Activated CD4-positive, alpha-beta T cell treated with anti-CD3 and anti-CD28 coated beads, Interleukin-2, amount 50 U/mL, for 48 hours (primary cell): ENCODE data around the gene DLX3.

Experiments used
- DNase-seq, 2 experiments: peaks; one replicate each; pipeline ENCODE4 v3.0.0-alpha.2; 2020

The DLX3 gene

GRCh38 chr17:49990921-49991320 lies 4.1 kb downstream of the DLX3 start:
- DNase-seq = no peak

DNA sequence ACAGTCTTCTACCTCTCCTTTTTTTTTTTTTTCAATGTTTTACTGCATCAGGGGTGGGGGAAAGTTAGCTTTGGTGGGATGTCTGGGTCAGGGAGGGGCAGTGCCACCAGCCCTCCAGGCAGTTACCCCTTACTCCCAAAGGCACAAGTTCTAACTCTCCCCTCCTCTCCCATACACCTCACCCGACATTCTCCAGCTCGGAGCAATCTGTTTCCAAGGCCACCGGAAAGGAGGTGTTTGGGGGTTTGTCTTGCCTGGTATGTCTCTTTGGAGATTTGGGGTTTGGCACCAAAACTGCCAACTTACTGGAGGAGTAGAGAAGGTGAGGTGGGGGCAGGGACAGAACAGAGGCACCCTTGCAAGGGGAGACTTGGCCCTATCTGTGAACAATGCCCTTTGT lies 4.7 kb downstream of the DLX3 start:
- DNase-seq = no peak

GRCh38 chr17:49989518-49989880 lies 5.5 kb downstream of the DLX3 start:
- no peak for DNase-seq

DNA sequence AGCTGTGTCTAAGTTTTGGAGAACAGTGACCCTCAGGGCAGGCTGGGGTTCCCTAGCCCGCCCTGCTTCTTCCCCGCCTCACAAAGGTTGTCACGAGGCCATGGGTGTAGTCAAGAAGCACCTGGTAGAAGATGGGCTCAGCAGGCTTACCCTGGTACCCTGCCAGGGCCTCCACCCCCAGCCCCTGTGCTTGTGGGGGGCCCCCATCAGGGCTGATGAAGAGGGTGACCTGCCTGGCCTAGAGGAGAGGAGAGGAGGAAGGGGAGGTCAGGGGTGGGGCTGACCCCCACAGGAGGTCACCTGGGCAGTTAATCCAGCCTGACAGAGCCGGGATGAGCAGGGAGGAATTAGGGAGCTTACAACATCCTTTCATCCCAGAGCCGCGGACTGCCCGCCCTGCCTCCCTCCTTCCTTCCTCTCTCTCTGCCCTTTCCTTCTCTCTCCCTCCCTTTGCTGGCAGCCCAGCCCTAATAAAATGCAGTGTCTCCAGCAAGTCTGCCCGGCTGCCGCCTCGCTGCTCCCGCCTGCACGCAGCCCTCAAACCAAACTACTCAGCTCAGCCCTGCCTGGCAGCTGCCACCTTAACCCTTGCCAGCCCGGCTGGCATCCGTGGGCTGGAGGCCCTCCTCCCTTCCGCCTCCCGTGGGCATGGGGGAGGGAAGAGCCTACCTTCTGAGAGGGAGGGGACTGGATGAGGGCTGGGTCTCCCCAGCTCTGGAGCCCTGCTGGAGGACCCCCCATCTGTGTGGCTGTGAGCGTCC lies 7.2 kb downstream of the DLX3 start:
- DNase-seq = no peak

- DNase-seq = no peak
Observed at GRCh38 chr17:49987290-49987585, 7.8 kb downstream of the DLX3 start.

GRCh38 chr17:49986396-49987289 lies 8.4 kb downstream of the DLX3 start:
- no peak for DNase-seq

DNA sequence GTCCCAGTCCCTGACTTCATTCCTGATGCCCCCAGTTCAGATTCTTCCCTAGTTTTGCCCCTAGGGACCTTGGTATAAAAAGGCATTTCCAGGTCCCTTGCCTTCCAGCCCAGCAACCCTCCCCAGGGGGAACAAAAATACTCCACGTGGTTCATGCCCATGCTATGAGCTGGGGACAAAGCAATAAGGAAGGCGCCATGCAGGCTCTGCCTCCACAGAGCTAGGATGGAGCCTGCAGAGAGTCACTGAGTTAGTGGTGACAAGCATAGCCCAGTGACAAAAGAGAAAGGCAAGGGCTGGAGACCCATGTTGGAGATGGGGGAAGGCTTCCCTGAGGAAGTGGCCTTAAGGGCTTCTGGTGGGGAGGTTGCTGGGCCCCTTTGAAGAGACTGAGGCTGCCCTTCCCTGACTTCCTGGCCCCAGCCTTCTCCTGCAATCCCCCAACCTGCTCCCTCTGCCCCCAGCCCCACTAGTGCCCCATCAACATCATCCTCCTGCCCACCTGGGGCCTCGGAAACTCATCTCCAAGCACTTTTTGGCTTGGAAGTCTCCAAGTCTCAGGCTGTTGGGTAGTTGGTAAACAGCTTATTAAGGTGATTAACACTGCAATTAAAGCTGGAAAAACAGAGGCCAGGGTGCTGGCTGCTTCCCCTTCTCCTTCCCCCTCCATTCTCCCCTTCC lies 9.6 kb downstream of the DLX3 start:
- DNase-seq = no peak

GRCh38 chr17:49984776-49985175 lies 10.2 kb downstream of the DLX3 start:
- no peak for DNase-seq

DNA sequence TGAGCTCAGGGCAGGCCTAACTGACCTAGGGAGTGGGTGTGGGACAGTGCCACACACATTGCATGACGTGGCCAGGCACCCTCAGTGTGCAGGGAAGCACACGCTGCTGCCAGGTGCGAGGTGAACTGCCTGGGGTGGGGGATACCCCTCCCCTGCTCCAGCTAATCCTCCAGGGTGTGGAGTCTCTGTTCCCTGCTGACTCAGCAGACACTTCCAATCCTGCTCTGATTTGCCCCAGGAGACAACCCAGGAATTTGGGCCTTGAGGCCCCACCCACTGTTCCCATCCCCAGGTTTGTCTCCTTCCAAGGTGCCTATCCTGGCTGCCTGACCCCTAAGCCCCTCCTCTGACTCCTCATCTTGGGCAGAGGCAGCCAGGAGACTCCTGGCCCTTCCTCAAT lies 10.7 kb downstream of the DLX3 start:
- no peak for DNase-seq

GRCh38 chr17:49980703-49981197 lies 14.3 kb downstream of the DLX3 start:
- DNase-seq = no peak

GRCh38 chr17:49979748-49980479 lies 15.1 kb downstream of the DLX3 start:
- no peak for DNase-seq

DNA sequence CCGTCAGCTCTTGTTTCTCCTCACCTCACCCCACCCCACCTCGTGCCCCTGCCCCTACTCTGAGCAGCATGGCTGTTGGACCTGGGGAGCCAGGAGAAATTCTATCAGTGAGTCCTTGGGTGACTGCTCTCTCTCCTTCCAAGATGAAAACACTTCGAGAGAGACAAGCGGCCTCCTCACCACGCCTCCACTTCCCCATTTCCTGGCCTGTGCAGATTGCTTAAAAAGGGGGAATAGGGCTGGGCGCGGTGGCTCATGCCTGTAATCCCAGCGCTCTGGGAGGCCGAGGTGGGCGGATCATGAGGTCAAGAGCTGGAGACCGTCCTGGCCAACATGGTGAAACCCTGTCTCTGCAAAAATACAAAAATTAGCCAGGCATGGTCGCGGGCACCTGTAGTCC lies 16.5 kb downstream of the DLX3 start:
- DNase-seq = no peak

DNA sequence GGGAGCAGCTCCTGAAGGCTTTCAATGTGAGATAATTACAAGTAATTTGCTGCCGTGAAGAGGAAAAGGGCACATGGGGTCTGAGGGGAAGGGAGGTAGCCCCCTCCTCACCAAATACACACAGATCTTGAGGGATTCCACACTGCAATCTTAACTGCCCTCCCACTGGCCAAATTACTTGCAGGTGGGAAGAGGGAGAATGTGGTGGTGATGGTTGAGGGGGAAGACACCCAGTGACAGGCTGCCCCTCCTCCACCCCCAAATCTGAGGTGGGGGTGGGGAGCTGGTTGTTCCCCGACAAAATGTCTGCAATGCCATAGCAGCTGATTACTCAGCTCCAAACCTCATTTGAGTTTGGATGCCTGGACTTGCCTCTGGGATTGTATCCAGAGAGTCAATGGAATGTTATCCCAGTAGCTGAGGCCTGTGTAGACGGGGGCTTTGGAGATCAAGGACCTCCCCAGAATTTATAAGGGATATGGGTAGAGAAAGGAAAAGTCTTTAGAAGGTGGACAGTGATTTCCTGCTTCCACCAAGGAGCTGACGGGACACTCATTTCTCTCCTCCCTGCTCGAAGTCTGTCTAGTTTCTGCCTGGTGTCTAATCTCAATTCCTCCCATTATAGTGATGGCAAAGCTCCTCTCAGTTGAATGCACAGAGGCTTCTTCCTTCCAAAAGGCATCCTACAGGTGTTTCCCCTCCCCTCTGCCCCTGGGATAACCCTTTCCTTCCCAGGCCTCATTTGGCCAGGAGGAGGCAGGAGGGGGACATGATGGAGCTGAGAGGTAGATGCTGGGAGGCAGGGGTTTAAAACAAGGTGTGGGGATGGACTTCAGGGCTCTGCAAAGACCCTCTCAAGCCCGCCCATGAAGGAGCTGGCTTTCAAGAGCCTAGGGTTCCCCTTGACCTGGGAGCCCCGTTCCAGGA lies 17.3 kb downstream of the DLX3 start:
- DNase-seq = no peak

- no peak for DNase-seq
Observed at GRCh38 chr17:49976828-49977202, 18.2 kb downstream of the DLX3 start.

DNA sequence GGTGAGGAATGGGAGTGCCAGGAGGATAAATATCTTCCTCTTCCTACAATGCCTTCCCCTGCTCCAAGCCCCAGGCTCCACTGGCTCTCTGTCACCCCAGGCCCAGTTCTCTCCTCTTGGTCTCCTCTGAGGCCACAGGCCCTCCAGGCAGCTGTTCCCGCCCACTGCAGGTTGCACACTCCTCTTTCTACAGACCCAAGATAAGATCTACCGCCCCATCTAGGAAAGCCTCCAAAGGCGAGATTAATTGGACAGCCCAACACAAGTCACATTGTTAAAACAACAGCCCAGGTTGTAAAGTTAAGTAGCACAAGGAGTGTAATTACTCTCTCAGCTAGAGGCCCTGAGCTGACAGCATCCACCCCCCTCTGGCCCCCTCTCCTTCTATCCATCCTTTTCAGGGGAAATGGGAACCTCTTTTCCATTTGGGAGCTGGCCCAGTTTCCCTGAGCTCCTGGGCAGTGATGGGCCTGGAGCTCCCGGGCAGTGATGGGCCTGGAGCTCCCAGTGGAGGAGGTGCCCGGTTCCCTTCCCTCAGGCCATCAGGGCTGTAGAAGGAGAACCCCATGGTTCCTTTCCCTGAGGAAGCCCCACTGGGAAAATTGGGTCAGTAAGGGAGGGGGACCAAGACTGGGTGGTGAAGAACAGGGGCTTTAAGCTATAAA lies 18.7 kb downstream of the DLX3 start:
- DNase-seq = no peak

- no peak for DNase-seq
Observed at GRCh38 chr17:49975531-49975930, 19.5 kb downstream of the DLX3 start.

DNA sequence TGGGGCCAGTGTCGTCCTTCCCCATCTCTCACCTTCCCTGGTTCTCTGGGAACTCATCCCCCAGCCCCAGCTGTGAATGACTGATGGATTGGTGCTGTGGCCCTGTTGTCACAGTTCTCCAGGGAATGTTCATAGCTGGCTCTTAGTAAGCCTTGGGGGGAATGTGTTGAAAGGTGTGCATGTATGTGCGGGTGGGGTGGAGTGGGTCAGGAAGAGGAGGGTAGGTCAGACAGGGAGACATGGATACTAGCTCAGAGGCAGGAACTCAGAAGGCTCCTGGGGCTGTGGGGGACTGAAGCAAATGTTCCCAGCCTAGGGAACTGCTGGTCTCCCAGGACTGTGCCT lies 21.8 kb downstream of the DLX3 start:
- no peak for DNase-seq

GRCh38 chr17:49972486-49973270 lies 22.3 kb downstream of the DLX3 start:
- DNase-seq = no peak

DNA sequence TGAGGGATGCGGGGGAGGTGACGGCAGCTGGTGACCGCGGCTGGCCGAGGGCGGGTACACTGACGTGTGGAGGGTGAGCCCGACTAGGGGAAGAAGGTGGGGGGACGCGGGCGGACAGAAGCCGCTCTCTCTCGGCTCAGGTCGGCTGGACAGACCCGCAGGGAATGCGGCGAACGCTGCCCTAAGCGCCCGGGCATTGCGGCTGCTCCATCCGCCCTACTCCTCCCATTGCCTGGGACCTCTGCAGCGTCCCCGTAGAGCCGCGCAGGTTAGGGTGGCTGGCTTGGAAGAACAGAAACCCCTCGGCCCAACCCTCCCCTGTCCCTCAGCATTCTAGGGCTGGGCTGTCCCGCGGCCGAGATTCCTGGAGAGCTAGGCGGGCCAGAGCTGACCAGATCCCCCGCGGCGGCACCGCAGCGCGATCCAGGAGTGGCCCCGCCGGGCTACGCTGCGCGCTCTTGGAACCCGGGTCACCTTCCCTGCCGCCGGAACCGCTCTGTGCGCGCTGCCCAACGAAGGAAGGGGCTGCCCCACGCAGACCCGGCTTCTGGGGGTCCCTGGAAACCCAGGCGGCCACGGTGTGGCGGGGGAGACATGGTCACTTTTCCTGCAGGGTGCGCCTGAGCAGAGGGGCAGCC lies 23.1 kb downstream of the DLX3 start:
- DNase-seq = no peak

- no peak for DNase-seq
Observed at GRCh38 chr17:49971199-49971847, 23.7 kb downstream of the DLX3 start.
